Activated T-cell treated with anti-CD3 and anti-CD28 coated beads, Interleukin-2, amount 50 U/mL, for 72 hours (primary cell): ENCODE results near the gene CD82. TPM values are rescaled to one million over a fixed set of nuclear protein-coding genes. Genes with fewer than 3 reads are reported as not detected.

ENCODE experiments used
- ATAC-seq, 2 donors: fragments of 150-1000 bp; cut with Tn5 transposase; replicated peaks in 1 of 2; 2 replicates each; pipeline ENCODE4 v1.10.0; 2021; ENCODE audit warnings: moderate library complexity in 2 of 2, mild to moderate bottlenecking in 1 of 2
- DNase-seq, 2 donors: peaks; one replicate each; pipeline ENCODE4 v3.0.0; 2021 to 2022; ENCODE audit warnings: mixed read lengths in 1 of 2
- H3K27ac Mint-ChIP-seq: one replicate; pipeline ENCODE4 v1.8.0; 2022; ENCODE audit warnings: mild to moderate bottlenecking, moderate library complexity, mixed read lengths
- H3K27me3 Mint-ChIP-seq: one replicate; pipeline ENCODE4 v1.8.0; 2022; ENCODE audit warnings: low read depth, mixed read lengths
- H3K36me3 Mint-ChIP-seq, 2 donors: one replicate each; pipeline ENCODE4 v1.8.0; 2022; ENCODE audit warnings: mixed read lengths in 2 of 2, mild to moderate bottlenecking in 1 of 2; ENCODE audit not compliant: insufficient read depth in 2 of 2
- H3K4me1 Mint-ChIP-seq: one replicate; pipeline ENCODE4 v1.8.0; 2022; ENCODE audit warnings: low read depth, mixed read lengths
- H3K4me3 Mint-ChIP-seq, 2 donors: one replicate each; pipeline ENCODE4 v1.8.0; 2022; ENCODE audit warnings: mild to moderate bottlenecking in 2 of 2, mixed read lengths in 2 of 2, moderate library complexity in 2 of 2
- H3K9me3 Mint-ChIP-seq, 2 donors: one replicate each; pipeline ENCODE4 v1.8.0; 2022; ENCODE audit warnings: mixed read lengths in 2 of 2
- total RNA-seq, 2 donors: library from RNA; stranded (reverse); gene quantifications; one replicate each; pipeline ENCODE4 v1.2.3, GENCODE V29; 2022

Gene CD82
- total RNA-seq, 2 donors from 2014 or later: 364 to 421 TPM

DNA sequence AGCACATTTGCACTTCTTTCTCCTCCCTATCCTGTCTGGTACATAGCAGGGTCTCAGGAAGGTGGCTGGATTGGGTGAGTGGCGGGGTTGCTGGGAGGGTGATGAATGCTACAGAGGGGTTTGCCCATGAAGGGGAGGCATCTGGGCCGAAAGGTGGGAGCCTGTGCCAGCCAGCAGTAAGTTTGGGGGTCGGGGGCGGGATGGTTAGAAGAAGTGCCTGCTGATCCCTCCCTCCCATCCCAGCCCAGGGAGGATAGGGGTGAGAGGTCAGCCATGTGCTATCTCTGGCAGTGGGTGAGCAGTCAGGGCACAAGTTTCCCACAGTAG is 2.8 kb downstream of the CD82 start:
- Mint-ChIP-seq H3K36me3 (peaks cover 14 to 23% of the 10 kb centered on the region in 2 donors), H3K9me3 (peaks cover 0 to 2% of the 10 kb centered on the region in 2 donors), H3K4me3 (peak overlapping the region; percentile 88 to 93), H3K4me1 (peaks cover 83% of the 10 kb centered on the region), H3K27ac (peak overlapping the region; percentile 76), H3K27me3 (no peaks in the 10 kb centered on the region)
- no peak for DNase-seq
- no peak for ATAC-seq

DNA sequence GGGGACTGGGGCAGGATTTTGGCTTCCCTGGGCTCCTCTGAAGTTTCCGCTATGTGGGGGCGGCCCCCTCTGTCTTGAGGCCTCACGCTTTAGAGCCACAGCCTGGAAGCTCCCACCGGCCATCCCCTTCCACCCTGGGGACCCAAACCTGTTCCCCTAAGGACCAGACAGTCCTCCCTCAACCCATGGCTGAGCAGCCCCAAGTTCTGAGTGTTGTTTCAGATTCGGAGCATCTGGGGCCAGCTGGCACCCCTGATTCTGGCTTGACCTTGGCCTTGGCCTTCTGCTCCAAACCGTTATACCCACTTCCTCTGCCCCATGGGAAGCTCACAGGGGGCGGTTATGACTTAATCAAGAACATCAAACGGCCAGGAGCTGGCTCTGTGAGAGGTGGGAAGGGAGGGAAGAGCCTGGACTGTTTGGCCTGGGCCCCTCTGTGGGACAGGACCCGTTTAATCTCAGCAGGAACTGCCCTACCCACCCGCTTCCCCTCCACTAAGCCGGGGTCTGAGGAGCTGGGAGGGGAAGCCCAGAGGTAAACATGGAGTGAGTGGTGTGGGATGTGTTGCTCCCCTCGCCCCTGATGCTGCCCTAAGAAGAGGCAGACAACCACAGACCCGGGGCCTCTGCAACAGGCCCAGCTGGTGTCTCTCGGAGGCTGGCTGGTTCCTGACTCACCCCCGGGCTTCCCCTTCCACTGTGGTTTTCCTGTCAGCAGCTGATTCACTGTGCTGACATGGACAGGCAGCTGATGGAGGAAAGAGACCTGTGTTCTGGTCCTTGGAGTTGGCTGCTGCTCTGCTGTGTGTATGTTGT is 3.4 kb downstream of the CD82 start:
- DNase-seq (peak; percentile 92 to 93), ATAC-seq (peak; percentile 74)
- no peaks in the 10 kb centered on the region for H3K27me3 Mint-ChIP-seq
- H3K4me3 Mint-ChIP-seq: peak overlapping the region; percentile 88 to 93
- H3K36me3 Mint-ChIP-seq: peaks cover 14 to 23% of the 10 kb centered on the region in 2 donors
- H3K27ac Mint-ChIP-seq: peak overlapping the region; percentile 59
- H3K4me1 Mint-ChIP-seq: peaks cover 88% of the 10 kb centered on the region
- H3K9me3 Mint-ChIP-seq: peaks cover 0 to 2% of the 10 kb centered on the region in 2 donors

DNA sequence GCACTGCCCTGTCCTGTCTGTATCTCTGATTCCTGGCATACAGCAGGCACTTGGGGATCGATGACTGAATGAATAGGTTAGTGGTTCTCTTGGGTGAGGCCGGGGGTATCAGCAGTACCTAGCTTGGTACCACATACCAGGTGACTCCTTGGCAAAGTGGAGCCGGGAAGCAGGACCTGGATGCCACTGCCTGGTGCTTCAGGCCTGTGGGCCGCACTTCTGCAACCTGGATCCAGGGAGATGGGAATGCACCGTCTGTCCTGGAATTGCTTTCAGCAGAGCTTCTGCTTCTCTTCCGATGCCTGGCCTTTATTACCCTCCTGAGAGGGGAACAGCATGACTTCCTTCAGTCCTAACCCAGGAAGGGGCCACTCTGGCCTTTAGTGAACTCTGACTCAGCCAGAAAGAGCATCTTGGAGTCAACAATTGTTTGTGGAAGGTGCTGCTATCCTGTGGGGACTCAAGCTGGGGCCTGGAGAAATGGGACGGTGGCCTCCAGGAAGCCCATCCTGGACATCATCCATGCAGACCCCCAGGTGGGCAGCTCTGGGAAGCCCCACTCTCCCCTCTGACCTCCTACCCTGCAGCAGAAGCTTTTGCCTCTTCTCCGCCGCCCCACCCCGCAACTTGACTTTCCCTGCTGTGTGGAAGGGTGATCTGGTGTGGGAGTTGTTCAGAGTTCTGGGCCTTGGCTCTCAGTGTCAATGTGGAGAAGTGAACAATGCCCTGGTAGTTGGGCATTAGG is 5.1 kb downstream of the CD82 start:
- ATAC-seq (no peak), DNase-seq (no peak)
- H3K9me3 Mint-ChIP-seq: peaks cover 0 to 2% of the 10 kb centered on the region in 2 donors
- peak overlapping the region; percentile 88 to 93 for H3K4me3 Mint-ChIP-seq
- no peaks in the 10 kb centered on the region for H3K27me3 Mint-ChIP-seq
- H3K36me3 Mint-ChIP-seq: peaks cover 14 to 23% of the 10 kb centered on the region in 2 donors
- H3K4me1 Mint-ChIP-seq: peaks cover 92% of the 10 kb centered on the region
- H3K27ac Mint-ChIP-seq: peak overlapping the region; percentile 75

DNA sequence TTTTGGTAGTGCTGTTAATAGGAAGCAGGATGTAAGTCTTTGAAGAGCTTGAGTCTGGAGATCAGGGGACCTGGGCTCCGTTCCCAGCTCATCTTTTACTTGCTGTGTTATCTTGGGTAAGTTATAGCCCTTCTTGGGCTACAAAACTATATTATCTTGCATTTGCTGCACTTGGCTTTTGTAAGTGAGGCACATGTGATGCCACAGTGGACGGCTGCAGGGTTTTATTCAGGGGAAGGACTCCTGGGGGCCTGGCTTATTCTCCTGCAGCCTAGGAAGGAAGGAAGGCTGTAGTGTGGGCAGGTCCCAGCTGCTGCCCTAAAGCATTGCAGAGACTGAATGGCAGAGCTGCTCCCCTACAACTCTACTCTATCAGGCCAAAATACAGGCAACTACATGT is 6.4 kb downstream of the CD82 start:
- ATAC-seq (no peak), DNase-seq (no peak)
- H3K4me1 Mint-ChIP-seq: peaks cover 100% of the 10 kb centered on the region
- H3K9me3 Mint-ChIP-seq: peaks cover 0 to 2% of the 10 kb centered on the region in 2 donors
- no peaks in the 10 kb centered on the region for H3K27me3 Mint-ChIP-seq
- H3K36me3 Mint-ChIP-seq: peaks cover 14 to 23% of the 10 kb centered on the region in 2 donors
- H3K4me3 Mint-ChIP-seq: peak overlapping the region; percentile 80 to 93
- H3K27ac Mint-ChIP-seq: peak overlapping the region; percentile 99

DNA sequence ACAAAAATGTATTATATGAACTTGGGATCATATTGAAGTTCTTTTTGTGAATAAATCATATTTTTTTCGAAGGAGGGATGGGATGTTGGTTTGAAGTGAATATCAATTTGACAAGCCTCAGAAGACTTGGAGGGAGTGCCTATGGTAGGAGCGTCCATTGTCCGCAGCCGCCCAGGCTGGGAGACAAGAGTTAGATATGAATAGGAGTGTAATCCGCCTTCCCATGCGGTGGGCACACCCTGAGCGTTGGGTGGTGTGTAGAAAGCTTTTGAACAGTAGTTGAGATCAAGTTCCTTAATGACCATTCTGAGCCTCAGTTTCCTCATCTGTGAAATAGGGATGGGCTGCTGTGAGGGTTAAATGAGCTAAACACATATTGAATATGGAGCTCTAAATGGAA is 7.0 kb downstream of the CD82 start:
- peak overlapping the region; percentile 80 to 93 for H3K4me3 Mint-ChIP-seq
- H3K36me3 Mint-ChIP-seq: peaks cover 9 to 17% of the 10 kb centered on the region in 2 donors
- H3K9me3 Mint-ChIP-seq: peaks cover 0 to 2% of the 10 kb centered on the region in 2 donors

DNA sequence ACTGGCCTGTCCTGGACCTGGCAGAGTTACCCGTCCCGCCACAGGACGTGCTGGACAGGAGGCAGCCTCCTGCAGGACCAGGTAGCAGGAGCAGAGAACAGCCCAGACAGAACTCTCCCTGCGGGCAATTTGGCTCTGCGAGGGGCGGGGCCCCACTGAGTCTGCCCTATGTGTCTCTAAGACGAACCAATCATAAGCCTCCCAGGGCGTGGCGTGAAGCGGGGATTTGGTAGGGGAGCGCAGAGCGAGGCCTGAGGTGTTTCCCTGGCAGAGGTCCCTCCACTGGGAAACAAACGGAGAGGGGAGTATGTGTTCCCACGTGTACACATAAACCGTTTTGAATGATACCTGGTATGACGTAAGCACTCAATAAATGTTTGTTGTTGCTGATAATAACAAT is 7.4 kb downstream of the CD82 start:
- Mint-ChIP-seq H3K9me3 (no peaks in the 10 kb centered on the region), H3K36me3 (peaks cover 4 to 14% of the 10 kb centered on the region in 2 donors)

More for the DNA sequence above, 7.0 kb downstream of the CD82 start:
- DNase-seq (no peak), ATAC-seq (no peak)
- Mint-ChIP-seq H3K4me1 (peaks cover 100% of the 10 kb centered on the region), H3K27ac (peak overlapping the region; percentile 99), H3K27me3 (no peaks in the 10 kb centered on the region)

DNA sequence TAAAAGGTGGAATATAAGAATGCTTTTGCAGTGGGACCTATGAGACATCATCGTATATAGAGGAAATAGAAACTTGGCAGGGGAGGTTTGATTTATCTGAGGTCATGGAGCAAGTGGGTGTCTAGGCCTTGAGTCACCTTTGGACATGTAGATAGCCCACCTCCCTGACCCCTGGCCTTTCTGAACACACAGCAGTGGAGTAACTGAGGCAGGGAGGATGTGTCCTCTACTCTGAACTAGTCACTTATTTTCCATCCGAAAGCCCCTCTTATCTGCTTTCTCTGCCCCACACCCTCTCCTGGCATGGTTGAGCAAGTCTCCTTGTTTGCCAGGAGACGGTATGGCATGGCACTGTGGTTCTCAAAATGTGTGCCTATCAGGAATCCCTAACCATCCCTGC is 7.9 kb downstream of the CD82 start:
- peak overlapping the region; percentile 99 for H3K27ac Mint-ChIP-seq
- ATAC-seq (peak in 1 of 2 donors; percentile 19), DNase-seq (peak in 1 of 2 donors; percentile 37)
- H3K27me3 Mint-ChIP-seq: no peaks in the 10 kb centered on the region
- H3K4me3 Mint-ChIP-seq: peak overlapping the region; percentile 80 to 93
- peaks cover 100% of the 10 kb centered on the region for H3K4me1 Mint-ChIP-seq
- no peaks in the 10 kb centered on the region for H3K9me3 Mint-ChIP-seq
- H3K36me3 Mint-ChIP-seq: peaks cover 3 to 13% of the 10 kb centered on the region in 2 donors

More for the DNA sequence above, 7.4 kb downstream of the CD82 start:
- DNase-seq: peak in 1 of 2 donors; percentile 35
- peak overlapping the region; percentile 80 to 93 for H3K4me3 Mint-ChIP-seq
- no peak for ATAC-seq
- no peaks in the 10 kb centered on the region for H3K27me3 Mint-ChIP-seq
- peak overlapping the region; percentile 99 for H3K27ac Mint-ChIP-seq
- H3K4me1 Mint-ChIP-seq: peaks cover 100% of the 10 kb centered on the region

DNA sequence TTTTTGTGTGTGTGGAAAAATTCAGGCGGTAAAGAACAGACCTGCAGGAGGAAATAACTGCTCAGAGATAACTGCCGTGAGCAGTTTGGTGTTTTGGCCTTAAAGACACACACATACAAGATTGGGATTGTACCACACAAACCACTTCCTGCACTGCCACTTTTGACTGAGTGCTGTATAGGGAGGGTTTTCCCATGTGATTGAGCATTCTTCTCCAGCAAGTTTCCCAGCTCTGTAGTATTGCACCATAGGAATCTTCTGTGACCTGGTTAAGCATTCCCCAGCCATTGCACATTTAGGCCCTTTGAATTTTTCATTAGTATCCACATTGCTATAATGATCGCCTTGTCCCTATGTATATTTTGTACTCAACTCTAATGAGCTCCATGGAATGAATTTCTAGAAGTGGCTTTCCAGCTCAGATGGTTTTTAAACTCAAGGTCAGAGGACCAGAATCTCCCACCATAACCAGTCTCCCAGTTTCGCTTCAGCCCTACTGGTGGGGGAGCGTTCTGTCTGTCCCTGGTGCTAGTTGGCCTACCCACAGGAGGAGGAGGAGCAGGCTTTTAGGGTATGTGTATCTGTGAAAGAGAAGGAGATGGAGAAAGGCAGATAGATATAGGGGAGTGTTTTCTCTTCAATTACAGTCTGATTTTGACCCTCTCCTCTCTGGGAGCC is 9.3 kb downstream of the CD82 start:
- peak; percentile 71 to 72 for ATAC-seq
- H3K36me3 Mint-ChIP-seq: peaks cover 3 to 15% of the 10 kb centered on the region in 2 donors

DNA sequence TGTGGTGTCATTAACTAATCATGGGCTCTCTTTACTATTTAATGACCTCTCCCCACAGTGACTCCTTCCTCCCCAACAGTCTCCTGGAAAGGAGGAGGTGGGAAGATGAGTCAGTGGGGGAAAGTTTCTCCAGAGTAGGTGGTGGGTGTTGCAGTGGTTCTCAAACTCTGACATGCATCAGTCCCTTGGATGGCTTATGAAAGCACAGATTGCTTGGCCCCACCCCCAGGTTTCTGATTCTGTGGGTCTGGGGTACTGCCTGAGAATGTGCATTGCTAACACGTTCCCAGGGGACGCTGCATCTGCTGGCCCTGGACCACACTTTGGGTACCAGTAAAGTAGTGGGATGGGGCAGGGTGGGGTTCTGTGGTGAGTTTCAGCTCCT is 9.8 kb downstream of the CD82 start:
- ATAC-seq: peak; percentile 57 to 64
- H3K27ac Mint-ChIP-seq: peak overlapping the region; percentile 99
- peak; percentile 54 to 67 for DNase-seq
- no peaks in the 10 kb centered on the region for H3K27me3 Mint-ChIP-seq
- no peaks in the 10 kb centered on the region for H3K9me3 Mint-ChIP-seq
- H3K36me3 Mint-ChIP-seq: peaks cover under 1 to 13% of the 10 kb centered on the region in 2 donors
- peaks cover 88% of the 10 kb centered on the region for H3K4me1 Mint-ChIP-seq
- peak overlapping the region; percentile 80 to 93 for H3K4me3 Mint-ChIP-seq

More for the DNA sequence above, 9.3 kb downstream of the CD82 start:
- Mint-ChIP-seq H3K4me3 (peak overlapping the region; percentile 80 to 93), H3K27ac (peak overlapping the region; percentile 99), H3K4me1 (peaks cover 90% of the 10 kb centered on the region), H3K27me3 (no peaks in the 10 kb centered on the region), H3K9me3 (no peaks in the 10 kb centered on the region)
- DNase-seq: peak; percentile 56 to 61

DNA sequence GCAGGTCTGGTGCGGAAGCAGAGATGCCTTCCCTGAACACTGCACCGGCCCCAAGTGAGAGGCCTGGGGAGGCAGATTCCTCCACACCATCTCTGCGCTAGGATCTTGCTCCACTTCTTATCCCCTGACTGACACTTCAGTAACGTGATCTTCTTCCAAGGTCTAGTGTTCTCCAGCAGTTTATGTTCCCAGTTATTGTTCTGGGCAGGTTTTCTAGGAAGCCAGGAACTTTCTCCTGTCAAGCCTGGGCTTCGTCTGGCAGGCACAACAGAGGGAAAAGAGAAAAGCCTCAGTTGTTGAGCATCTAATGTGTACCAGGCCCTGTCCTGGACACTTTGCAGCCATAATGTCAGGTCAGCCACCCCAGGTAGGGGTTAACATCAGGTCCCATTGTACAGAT is 10.5 kb downstream of the CD82 start:
- H3K9me3 Mint-ChIP-seq: no peaks in the 10 kb centered on the region
- H3K4me1 Mint-ChIP-seq: peaks cover 84% of the 10 kb centered on the region
- DNase-seq: no peak
- peak overlapping the region; percentile 56 to 93 for H3K4me3 Mint-ChIP-seq
- no peak for ATAC-seq
- H3K27ac Mint-ChIP-seq: peak overlapping the region; percentile 36
- H3K36me3 Mint-ChIP-seq: peaks cover 0 to 12% of the 10 kb centered on the region in 2 donors
- H3K27me3 Mint-ChIP-seq: no peaks in the 10 kb centered on the region

DNA sequence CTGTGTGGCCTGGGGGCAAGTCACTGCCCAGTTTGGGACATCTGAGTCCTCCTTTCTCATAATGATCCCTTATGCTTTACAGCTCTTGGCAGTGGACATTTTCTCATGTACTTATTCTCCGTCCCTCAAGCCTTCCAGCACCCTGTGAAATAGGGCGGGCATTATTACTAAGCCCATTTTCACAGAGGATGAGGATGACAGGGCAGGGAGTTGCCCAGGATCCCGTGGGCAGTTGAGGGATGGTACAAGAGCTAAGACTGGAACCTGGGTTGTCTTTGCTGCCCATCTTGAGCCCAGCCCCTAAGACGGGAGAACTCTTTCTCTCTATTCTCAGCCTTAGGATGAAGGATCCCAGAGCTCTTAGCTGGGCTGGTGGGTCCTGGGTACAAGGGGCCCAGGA is 11.2 kb downstream of the CD82 start:
- peak overlapping the region; percentile 56 to 93 for H3K4me3 Mint-ChIP-seq
- ATAC-seq (no peak), DNase-seq (peak in 1 of 2 donors; percentile 14)
- H3K36me3 Mint-ChIP-seq: peaks cover 1 to 12% of the 10 kb centered on the region in 2 donors
- no peaks in the 10 kb centered on the region for H3K27me3 Mint-ChIP-seq
- H3K4me1 Mint-ChIP-seq: peaks cover 77% of the 10 kb centered on the region
- peak overlapping the region; percentile 63 for H3K27ac Mint-ChIP-seq
- no peaks in the 10 kb centered on the region for H3K9me3 Mint-ChIP-seq

DNA sequence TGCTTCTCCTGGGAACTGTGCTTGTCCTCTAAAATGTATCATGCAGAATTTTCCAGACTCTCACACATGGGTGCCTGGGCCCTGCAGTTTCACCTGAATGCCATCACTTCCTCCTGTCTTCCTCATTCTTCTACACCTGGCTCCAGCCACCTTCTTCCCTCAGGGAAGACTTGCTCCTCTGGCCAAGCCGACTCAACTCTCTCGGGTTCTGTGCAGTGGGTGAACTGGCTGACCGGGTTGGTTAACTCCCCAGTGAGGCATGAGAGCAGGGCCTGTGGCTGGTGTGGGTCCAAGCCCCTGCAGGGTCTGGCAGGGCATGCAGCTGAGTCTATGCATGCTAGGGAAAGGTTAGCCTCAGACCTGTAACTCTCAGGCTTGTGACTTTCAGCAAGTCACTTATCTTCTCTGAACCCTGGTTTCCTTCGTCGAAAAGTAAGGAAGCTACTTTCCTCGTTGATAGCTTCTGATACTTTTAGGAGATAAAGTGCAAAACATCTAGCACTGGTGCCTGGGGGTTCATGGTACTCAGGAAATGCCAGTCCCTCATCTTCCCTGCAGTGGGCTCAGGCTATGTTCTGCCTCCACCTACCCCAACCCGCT is 11.9 kb downstream of the CD82 start:
- peak overlapping the region; percentile 55 to 63 for H3K4me3 Mint-ChIP-seq
- H3K9me3 Mint-ChIP-seq: peaks cover 0 to 1% of the 10 kb centered on the region in 2 donors
- ATAC-seq (no peak), DNase-seq (no peak)
- peaks cover 70% of the 10 kb centered on the region for H3K4me1 Mint-ChIP-seq
- peak overlapping the region; percentile 82 for H3K27ac Mint-ChIP-seq
- no peaks in the 10 kb centered on the region for H3K27me3 Mint-ChIP-seq
- peaks cover 4 to 15% of the 10 kb centered on the region in 2 donors for H3K36me3 Mint-ChIP-seq
